NCI-H146 treated with DMSO at 0.1 percent for 48 hours (cell line): ENCODE measurements around the gene ZAP70.
"Not testable (repeated sequence)": the region's sequence is repeated elsewhere in the genome, so short reads cannot be mapped to it uniquely, and the experiment has no call there.

Source experiments
- DNase-seq: peaks from one replicate; lab custom pipeline; 2025; ENCODE audit not compliant: unreplicated experiment; lab: John Stamatoyannopoulos, UW

The ZAP70 gene

DNA sequence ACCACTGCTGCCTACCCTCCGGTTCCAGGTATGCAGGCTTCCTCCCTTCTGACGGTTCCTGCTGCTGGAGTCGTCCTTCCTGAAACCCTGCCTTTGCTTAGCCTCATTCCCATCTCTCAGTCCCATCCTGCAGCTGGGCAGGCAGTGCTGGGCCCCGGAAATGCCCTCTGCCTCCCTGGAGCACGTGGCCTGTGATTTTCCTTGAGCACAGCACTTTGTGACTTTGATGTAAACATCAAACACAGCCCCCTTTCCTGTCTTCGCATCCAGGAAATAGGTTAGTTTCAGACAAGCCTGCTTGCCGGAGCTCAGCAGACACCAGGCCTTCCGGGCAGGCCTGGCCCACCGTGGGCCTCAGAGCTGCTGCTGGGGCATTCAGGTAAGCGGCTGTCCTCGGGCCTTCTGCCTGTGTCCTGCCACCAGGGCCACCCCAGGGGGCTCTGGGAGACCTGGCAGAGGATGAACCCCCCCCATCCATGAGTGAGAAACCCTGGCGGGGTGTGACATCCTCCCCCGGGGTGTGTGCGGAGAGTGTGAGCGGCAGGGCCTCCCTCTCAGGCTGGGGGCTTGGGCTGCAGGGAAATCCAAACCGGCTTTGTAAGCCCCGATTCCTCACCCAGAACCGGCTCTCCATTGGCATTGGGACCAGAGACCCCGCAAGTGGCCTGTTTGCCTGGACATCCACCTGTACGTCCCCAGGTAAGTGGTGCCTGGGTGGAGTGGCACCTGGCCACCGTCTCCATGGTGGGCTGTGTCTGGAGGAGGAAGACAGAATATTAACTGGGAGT lies at the start of gene ZAP70:
ZAP70 (plus strand) TSS at position 281 of the 788 bp plus-strand sequence. CDS start 10,461 bp downstream, outside the sequence.
- no peak for DNase-seq

DNA sequence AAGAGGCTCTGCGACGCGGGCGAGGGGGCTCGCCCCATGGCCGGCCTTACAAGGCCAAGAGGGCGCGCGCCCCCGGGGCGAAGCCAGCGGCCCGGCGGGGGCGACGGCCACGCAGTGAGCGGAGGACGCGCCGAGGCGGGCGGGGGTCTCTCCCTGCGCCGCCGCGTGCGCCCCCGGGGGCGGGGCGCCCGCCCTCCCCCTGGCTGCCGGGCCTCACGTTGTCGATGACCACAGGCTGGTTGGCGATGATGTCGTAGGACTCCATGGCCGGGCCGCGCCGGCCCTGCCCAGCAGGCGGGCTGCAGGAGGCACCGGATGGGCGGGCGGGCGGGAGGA lies 49.8 kb upstream of the ZAP70 start:
- no peak for DNase-seq

DNA sequence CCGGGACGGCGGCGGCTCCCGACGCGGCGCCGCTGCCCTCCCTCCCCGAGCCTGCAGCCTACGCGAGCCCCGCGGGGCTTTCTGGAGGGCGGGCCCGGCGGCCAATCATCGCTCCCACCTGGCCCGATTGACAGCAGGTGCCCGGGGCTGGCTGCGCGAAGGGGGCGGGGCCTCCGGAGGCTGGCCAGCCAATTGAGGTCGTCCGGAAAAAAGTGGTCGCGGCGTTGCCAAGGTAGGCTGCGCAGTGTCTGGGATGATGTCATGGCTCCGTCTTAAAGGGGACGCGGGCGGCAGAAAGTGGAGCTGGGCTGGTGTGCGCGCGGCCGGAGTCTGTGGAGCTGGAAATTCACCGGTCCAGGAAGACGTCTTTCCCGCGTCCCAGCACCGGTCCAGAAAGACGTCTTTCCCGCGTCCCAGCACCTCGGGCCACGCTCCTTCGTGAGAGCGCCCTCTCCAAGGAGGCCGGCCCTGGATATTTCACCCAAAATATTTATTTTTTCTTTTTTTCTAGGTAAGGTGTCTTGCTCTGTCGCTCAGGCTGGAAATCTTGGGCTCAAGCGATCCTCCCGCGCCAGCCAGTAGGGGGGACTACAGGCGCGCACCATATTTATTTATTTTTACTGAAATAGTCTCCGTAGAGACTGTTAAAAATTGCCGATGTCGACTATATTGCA lies 49.3 kb upstream of the ZAP70 start, which contains the start of gene ACTR1B:
ACTR1B (minus strand) TSS at position 83 of the 674 bp plus-strand sequence. CDS start 154 bp downstream, outside the sequence.
- DNase-seq = peak; percentile 98

DNA sequence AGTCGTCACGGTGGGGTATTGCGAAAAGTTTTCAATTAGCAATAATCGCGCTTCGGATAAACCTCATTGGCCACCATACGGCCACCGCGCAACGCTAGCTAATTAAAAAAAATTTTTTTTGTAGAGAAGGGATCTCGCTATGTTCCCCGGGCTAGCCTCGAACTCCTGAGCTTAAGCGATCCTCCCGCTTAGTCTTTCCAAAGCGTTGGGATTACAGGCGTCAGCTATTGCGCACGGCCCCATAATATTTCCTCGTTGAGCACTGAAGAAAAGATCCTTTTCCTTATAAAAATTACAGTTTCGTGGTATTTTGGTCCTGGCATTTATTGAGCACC lies 48.8 kb upstream of the ZAP70 start:
- DNase-seq = no peak

DNA sequence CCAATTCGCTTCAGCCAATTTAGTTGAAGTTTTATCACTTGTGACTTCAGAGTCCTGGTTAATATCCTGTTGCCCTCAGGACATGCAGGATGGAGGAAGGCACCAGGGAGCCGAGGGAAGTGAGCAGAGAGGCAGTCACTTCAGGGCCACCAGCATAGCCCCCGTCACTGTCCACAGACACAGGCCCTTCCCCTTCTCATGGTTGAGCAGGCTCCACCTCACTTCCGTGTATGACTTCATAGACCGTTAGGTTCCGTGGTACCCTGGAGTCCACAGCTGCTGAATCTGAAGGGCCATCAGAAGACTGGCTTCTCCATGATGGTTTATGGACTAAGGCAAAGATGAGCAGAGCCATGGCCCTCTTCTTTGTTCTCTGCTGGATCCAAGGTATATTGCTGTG lies 43.9 kb upstream of the ZAP70 start, which contains the start of gene C2orf92:
C2orf92 (plus strand) TSS at position 266 of the 400 bp plus-strand sequence; CDS start at position 342, 76 bp downstream.
- no peak for DNase-seq

DNA sequence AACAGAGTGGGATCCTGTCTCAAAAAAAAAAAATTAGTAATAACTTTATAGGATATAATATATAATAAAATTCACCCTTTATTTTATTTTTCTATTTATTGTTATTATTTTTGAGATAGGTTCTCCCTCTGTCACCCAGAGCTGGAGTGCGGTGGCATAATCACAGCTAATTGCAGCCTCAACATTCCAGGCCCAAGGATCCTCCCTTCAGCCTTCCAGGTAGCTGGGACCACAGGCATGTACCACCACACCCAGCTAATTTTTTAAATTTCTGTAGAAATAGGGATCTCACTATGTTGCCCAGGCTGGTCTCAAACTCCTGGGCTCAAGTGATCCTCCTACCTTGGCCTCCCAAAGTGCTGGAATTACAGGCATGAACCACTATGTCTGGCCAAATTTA lies 42.9 kb upstream of the ZAP70 start:
- no peak for DNase-seq

DNA sequence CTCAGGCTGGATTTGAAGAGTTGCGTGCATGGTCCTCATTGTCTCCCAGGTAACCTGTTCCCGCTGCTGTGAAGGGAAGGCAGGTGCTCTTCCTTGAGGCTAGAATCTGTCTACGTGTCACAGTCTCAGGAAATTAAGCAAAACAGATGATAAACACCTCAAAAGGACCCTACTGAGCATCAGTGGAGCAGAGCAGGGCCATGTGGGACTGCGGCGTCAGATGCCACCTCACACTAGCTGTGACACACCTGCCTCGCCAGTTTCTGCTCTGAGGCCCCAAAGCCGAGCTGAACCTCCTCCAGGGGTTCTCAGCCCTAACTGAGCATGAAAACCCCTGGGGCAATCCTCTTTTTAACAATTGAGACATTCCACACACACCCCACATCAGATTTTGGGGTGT lies 41.9 kb upstream of the ZAP70 start:
- DNase-seq = peak; percentile 52

DNA sequence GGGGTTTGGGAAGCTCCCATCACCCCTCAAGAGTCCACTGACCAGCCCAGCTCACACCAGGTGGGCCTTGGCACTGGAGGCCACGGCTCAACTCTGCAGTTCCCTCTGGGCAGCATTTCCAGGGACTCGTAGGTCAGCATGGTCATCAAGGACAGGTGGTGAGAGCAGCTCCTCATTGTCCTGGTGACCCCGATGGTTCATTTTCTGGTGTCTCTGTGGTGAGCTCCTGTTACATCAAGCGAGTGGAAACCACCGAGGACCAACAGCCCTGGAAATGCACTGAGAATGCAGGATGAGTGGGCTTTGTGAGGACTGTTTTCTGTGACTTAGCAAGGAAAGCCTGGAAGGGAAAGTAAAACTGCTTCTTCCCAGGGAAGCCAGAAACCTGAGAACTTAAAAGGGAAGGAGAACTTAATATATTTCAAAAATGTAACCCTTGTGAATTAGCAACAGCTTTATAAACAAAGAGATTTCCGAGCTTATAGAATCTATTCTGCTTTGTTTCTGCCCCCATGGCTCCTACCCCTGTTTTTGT lies 40.7 kb upstream of the ZAP70 start:
- DNase-seq = not testable (repeated sequence)

DNA sequence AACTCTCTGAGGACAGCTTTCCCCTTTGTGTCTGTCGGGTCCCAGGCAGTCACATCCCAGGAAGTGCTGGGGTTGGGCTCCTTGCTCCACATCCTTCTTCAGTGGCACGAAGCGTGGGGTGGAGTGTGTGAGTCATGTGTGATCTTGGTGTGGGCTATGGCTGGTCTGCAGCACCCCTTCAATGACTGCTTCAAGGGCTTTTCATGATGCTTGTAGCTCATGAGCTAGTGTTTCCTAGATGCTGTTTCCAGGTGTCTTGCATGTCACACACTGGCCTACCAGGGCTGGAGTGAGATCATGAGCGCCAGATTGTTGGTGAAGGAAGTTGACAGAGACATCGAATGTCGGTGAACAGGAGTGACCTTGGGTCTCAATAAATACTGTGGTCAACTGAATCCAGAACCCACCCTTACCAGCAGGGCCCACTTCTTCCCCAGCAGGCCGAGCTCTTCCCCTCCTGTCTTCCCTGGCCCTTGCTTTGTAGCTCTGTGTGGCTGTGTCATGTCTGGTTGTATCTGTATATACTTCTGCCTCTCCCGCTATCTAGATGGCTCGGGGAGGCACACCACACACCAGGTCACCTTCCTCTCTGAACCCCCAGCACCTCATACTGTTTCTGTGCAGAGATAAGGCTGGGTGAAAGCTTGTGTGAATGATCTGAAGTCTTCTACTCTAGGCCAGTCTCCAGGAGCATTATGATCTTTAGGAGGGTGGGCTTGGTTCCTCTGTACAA lies 40.0 kb upstream of the ZAP70 start:
- DNase-seq = no peak

DNA sequence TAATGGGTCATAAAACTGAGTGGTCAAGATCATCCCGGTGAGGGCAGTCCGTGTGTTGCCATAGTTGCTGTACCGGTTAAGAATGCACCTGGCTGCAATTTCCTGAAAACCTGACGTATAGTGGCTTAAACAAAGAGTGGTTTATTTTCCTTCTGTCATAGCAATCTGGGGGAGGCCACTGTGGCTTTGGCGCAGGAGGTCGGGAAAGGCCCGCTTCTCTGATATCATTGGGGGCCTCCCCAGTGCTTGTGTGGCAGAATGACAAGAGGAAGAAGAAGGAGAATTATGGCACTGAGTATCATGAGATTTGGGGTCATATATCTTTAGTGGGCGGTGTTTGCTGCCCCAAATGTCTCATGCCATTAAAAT lies 39.5 kb upstream of the ZAP70 start:
- DNase-seq = peak; percentile 90

DNA sequence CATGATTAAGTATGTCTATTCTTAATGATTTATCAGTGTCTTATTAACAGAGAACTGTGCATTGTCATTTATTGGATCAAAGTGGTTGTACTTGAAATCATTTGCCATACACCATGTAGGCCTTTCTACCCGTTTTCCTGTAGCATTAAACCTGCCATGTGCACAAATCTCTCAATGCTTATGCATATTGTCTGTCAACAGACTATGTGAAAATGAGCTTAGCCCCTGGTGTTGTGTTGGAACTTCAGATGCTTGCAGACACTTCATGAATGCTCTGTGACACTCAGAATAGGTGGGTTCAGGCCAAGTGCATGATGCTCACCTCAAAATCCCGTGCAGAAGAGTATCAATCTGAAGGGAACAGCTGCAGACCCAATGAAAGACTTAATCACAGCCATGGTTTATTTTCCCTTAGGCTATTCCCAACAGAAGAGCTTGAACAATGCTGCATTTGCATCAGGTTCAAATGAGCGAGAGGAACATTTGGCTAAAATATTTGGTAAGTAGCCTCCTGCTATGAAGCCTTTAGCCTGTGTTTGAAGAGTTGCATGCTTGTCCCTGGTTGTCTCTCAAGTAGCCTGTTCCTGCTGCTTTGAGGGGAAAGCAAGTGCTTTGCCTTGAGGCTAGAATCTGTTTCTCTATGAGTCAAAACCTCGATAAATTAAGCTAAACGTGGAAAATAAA lies 37.8 kb upstream of the ZAP70 start:
- DNase-seq = peak; percentile 90

DNA sequence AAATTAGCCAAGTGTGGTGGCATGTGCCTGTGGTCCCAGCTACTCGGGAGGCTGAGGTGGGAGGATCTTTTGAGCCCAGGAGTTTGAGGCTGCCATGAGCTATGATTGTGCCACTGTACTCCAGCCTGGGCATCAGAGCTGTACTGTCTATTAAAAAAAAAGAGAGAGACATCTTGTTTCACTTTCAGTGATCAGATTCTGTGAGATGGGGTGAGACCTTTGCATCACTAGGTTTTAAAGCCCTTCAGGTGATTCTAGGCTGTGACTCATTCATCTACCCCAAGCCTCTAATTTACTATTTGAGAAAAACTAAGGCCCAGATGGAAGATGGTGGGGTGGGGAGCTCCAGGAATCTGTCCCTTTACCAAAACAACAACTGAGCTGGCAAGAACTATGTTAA lies 36.8 kb upstream of the ZAP70 start:
- DNase-seq = no peak

DNA sequence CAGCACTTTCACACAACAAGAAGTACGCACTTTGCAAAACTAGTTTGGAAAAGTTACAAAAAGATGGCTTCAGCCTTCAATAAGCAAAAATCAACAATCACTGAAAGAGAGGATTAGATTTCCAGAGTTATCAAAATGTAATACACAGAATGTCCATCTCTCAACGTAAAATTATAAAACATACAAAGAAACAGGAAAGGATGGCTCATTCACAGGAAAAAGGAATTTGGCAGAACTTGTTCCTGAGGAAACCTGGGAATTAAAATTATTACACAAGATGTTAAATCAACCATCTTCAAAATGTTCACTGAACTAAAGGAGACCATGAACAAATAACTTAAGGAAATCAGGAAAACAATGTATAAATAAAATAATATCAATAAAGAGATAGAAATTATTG lies 35.9 kb upstream of the ZAP70 start:
- DNase-seq = no peak

DNA sequence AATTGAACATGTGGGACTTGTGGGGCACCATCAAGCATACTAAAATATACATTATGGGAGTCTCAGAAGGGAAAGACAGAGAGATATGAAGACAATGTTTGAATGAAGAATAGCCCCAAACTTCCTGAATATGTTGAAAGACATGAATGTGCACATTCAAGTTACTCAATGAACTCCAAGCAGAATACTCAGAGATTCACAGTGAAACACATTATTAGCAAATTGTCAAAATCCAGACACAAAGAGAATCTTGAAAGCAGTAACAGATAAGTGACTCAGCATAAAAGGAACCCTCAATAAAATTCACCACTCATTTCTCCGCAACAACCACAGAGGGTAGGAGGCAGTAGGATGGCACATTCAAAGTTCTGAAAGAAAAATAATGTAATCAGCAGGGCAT lies 35.1 kb upstream of the ZAP70 start:
- DNase-seq = no peak

DNA sequence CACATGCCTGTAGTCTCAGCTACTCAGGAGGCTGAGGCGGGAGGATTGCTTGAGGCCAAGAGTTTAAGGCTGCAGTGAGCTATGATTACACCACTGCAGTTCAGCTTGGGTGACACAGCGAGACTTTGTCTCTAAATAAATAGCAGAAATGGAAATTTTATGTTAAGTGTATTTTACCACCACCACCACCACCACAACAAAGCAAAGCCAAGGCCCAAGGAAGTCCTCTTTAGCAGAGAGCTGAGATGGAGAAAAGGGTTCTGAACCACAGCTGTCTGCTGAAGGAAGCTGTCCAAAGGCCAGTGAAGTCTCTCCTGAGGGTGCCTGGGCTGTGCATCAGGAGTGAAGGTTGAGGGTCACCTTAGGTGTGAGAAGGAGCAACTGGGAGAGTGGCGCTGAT lies 26.1 kb upstream of the ZAP70 start:
- not testable (repeated sequence) for DNase-seq

DNA sequence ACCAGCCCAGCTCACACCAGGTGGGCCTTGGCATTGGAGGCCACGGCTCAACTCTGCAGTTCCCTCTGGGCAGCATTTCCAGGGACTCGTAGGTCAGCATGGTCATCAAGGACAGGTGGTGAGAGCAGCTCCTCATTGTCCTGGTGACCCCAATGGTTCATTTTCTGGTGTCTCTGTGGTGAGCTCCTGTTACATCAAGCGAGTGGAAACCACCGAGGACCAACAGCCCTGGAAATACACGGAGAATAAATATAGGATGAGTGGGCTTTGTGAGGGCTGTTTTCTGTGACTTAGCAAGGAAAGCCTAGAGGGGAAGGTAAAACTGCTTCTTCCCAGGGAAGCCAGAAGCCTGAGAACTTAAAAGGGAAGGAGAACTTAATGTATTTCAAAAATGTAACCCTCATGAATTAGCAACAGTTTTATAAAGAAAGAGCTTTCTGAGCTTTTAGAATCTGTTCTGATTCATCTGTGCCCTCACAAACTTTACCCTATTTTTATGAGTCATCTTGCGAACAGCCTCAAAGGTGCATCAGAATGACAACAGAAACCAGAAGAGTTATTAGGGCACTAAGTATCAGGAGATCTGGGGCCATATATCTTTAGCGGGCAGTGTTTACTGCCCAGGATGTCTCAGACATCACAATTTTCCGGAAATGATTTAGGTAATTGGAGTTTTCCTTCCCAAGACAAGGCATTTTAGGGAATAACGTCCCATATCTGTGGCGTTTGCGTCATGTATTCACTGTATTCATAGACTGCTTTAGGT lies 25.1 kb upstream of the ZAP70 start:
- no peak for DNase-seq

DNA sequence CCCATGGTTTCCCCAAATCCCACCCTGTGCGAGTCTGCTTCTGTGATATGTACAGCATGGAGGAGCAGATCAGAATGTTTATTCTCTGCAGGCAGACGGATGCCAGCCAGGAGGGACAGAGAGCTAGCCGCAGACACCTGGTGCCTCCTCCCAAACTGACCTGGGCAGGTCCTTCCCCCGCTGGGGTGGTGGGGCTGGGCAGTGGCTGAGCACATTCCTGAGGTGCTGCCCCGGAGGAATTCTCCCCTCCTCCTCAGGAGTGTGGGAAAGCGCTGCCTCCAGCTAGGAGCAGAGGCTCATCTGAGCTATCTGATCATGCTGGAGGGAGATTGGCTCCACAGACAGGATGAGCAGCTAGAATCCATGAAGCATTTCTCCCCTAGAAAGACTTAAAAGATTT lies 22.2 kb upstream of the ZAP70 start:
- DNase-seq = no peak

DNA sequence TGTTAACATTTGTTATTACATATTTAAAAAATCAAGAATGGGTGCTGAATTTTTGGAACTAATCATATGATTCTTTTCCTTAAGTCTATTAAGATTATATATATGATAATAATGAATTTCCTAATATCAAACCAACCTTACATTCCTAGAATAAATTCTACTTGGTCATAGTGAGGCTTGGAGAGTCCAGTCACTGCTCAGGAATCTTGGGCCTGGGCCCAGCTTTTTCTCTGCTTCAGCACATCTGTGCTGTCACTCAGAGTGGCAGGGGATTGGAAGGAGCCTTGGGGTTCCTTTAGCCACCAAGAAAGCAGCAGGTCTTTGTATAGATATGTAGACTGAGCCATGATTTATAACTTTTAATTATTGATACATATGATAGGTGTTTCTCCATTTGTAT lies 19.9 kb upstream of the ZAP70 start:
- DNase-seq = no peak

DNA sequence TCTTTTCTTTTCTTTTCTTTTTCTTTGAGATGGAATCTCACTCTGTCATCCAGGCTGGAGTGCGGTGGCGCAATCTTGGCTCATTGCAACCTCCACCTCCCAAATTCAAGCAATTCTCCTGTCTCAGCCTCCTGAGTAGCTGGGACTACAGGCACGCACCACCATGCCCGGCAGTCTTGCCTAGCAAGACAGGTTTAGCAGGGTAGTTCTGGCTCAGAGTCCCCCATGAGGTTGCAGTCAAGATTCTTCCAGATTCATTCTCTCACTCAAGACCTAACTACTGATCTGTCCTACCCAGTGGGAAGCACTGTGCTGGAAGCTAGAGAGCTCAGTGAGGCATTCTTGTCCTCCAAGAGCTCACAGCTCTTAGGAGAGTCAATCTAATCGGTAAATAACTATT lies 17.6 kb upstream of the ZAP70 start:
- no peak for DNase-seq
